Measurements from ENCODE around the gene NID2.

Gene NID2

GRCh38 chr14:51979088-51979709, 89.7 kb downstream of the NID2 start:
- H3K4me3 ChIP-seq (ENCODE audit: control insufficient read depth, low read depth, low read length): no peak overlapping the region
- TF ChIP-seq CTCF (IDR thresholded peaks at IDR 0.05; ENCODE audit: control insufficient read depth, insufficient read depth, low read depth, low read length, missing control alignments): peak; percentile 86
- DNase-seq (ENCODE audit: low read depth): no peak

- no peak overlapping the region for H3K4me3 ChIP-seq (ENCODE audit: control insufficient read depth, low read depth, low read length)
- DNase-seq (ENCODE audit: low read depth): no peak
These were observed 90.2 kb downstream of the NID2 start for GRCh38 chr14:51978681-51979085.

GRCh38 chr14:51977075-51977474, 91.8 kb downstream of the NID2 start:
- no peak for DNase-seq (ENCODE audit: low read depth)
- no peak overlapping the region for H3K4me3 ChIP-seq (ENCODE audit: control insufficient read depth, low read depth, low read length)
- no peak for TF ChIP-seq CTCF (IDR thresholded peaks at IDR 0.05; ENCODE audit: control insufficient read depth, insufficient read depth, low read depth, low read length, missing control alignments)

More at GRCh38 chr14:51978681-51979085, 90.2 kb downstream of the NID2 start:
- TF ChIP-seq CTCF (IDR thresholded peaks at IDR 0.05; ENCODE audit: control insufficient read depth, insufficient read depth, low read depth, low read length, missing control alignments): no peak

GRCh38 chr14:51972566-51972965, 96.3 kb downstream of the NID2 start:
- DNase-seq (ENCODE audit: low read depth): no peak
- no peak overlapping the region for H3K4me3 ChIP-seq (ENCODE audit: control insufficient read depth, low read depth, low read length)
- no peak for TF ChIP-seq CTCF (IDR thresholded peaks at IDR 0.05; ENCODE audit: control insufficient read depth, insufficient read depth, low read depth, low read length, missing control alignments)

- no peak overlapping the region for H3K4me3 ChIP-seq (ENCODE audit: control insufficient read depth, low read depth, low read length)
- DNase-seq (ENCODE audit: low read depth): no peak
- no peak for TF ChIP-seq CTCF (IDR thresholded peaks at IDR 0.05; ENCODE audit: control insufficient read depth, insufficient read depth, low read depth, low read length, missing control alignments)
These were observed 98.9 kb downstream of the NID2 start for GRCh38 chr14:51969852-51970540.

GRCh38 chr14:51967521-51967920, 101.3 kb downstream of the NID2 start:
- no peak for DNase-seq (ENCODE audit: low read depth)
- no peak overlapping the region for H3K4me3 ChIP-seq (ENCODE audit: control insufficient read depth, low read depth, low read length)
- no peak for TF ChIP-seq CTCF (IDR thresholded peaks at IDR 0.05; ENCODE audit: control insufficient read depth, insufficient read depth, low read depth, low read length, missing control alignments)
